Measurements from ENCODE around the gene IGF1R.

Gene IGF1R

GRCh38 chr15:98694161-98694560 lies 45.8 kb downstream of the IGF1R start:
- TF ChIP-seq POLR2A (IDR thresholded peaks at IDR 0.05; ENCODE audit: low read depth, low read length), result no peak
- no peak for DNase-seq (ENCODE audit: insufficient read length, low spot score)
- no peak for FAIRE-seq

- FAIRE-seq, result no peak
Measured at GRCh38 chr15:98698792-98699191, 50.5 kb downstream of the IGF1R start.

GRCh38 chr15:98699591-98700424 lies 51.5 kb downstream of the IGF1R start:
- FAIRE-seq (no peak), DNase-seq (ENCODE audit: insufficient read length, low spot score) (no peak)
- TF ChIP-seq POLR2A (IDR thresholded peaks at IDR 0.05; ENCODE audit: low read depth, low read length), result no peak

More at GRCh38 chr15:98698792-98699191, 50.5 kb downstream of the IGF1R start:
- DNase-seq (ENCODE audit: insufficient read length, low spot score), result no peak
- TF ChIP-seq POLR2A (IDR thresholded peaks at IDR 0.05; ENCODE audit: low read depth, low read length), result no peak

- no peak for TF ChIP-seq POLR2A (IDR thresholded peaks at IDR 0.05; ENCODE audit: low read depth, low read length)
- DNase-seq (ENCODE audit: insufficient read length, low spot score), result no peak
- no peak for FAIRE-seq
Measured at GRCh38 chr15:98700519-98700918, 52.2 kb downstream of the IGF1R start.

- no peak for TF ChIP-seq POLR2A (IDR thresholded peaks at IDR 0.05; ENCODE audit: low read depth, low read length)
- DNase-seq (ENCODE audit: insufficient read length, low spot score) (no peak), FAIRE-seq (no peak)
Measured at GRCh38 chr15:98703126-98703685, 54.9 kb downstream of the IGF1R start.

DNA sequence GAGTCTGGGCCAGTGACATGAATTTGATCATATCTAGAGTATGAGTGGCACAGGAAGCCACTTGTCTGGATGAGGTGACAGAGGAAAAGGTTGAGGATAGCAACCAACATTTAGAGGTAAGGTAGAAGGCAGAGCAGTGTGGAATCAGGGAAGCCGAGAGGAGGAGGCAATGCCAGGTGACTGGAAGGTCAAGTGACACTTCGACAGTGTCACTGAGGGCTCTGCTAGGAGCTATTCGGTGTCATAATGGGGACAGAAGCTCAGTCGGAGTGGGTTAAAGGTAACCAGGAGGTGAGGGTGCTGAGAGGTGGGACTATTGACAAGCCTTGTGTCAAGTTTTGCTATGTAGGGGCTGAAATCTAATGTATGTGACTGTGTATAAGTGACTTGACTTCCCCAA lies 56.7 kb downstream of the IGF1R start:
- TF ChIP-seq POLR2A (IDR thresholded peaks at IDR 0.05; ENCODE audit: low read depth, low read length), result no peak
- FAIRE-seq, result no peak
- DNase-seq (ENCODE audit: insufficient read length, low spot score), result no peak

- no peak for TF ChIP-seq POLR2A (IDR thresholded peaks at IDR 0.05; ENCODE audit: low read depth, low read length)
- DNase-seq (ENCODE audit: insufficient read length, low spot score), result no peak
- FAIRE-seq, result no peak
Measured at GRCh38 chr15:98706387-98706786, 58.0 kb downstream of the IGF1R start.

- TF ChIP-seq POLR2A (IDR thresholded peaks at IDR 0.05; ENCODE audit: low read depth, low read length), result no peak
- DNase-seq (ENCODE audit: insufficient read length, low spot score) (no peak), FAIRE-seq (no peak)
Measured at GRCh38 chr15:98706986-98707385, 58.6 kb downstream of the IGF1R start.

DNA sequence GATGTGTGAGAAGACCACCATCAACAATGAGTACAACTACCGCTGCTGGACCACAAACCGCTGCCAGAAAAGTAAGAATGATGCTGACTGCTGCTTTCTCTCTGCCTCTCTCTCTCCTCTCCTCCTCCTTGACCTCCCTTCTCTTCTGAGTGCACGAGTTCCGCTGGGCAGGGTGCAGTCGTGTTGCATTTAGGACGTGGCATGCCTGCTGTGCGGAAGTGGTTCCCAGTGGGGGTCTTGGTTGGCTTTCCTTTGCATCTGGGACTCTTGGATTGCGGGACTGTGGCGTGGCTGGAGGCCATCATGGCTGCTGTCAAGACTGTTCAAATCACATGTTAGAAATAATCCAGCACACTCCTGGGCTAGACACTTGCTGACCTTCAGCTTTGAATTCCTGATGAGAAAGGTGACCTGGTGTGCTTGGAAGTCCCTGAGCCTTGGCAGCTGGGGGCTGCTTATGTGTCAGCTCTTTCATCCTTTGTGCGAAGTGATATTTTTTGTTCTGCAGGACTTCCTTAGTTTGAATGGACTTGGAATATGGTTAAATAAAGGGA lies 59.8 kb downstream of the IGF1R start:
- no peak for DNase-seq (ENCODE audit: insufficient read length, low spot score)
- TF ChIP-seq POLR2A (IDR thresholded peaks at IDR 0.05; ENCODE audit: low read depth, low read length), result no peak
- no peak for FAIRE-seq

GRCh38 chr15:98711810-98712209 lies 63.5 kb downstream of the IGF1R start:
- no peak for FAIRE-seq
- no peak for DNase-seq (ENCODE audit: insufficient read length, low spot score)
- no peak for TF ChIP-seq POLR2A (IDR thresholded peaks at IDR 0.05; ENCODE audit: low read depth, low read length)

DNA sequence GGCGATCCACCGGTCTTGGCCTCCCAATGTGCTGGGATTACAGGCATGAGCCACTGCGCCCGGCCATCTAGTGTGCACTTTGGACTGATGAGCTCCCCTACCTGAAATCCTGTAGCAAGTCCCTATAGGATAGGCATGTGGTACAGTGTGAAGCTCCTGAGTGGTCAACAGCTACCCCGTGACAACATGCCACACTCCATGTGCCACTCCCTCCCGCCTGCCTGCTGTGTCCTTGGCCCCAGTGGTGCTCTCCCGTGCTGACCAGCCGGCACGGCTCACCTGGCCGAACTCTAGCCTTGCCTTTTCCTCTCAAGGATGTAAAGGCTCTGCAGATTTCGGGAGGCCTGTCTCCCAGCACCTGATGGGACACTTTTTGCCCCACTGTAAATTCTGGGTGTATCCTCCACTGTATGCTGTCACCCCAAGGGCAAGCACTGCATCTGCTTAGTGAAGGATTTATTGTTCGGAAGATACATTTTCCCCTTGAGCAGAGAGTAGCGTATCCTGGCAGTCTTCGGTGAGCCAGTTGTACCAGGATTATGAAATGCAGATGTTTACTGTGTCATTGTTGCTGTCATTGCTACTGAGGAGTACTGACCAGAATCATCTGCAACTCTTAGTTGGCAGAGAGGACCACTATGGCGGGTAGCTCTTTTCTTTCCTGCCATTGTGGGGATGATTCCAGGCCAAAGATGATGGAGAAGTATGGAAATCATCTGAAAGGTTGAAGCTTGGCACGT lies 64.7 kb downstream of the IGF1R start:
- FAIRE-seq (no peak), DNase-seq (ENCODE audit: insufficient read length, low spot score) (no peak)
- no peak for TF ChIP-seq POLR2A (IDR thresholded peaks at IDR 0.05; ENCODE audit: low read depth, low read length)

- DNase-seq (ENCODE audit: insufficient read length, low spot score), result no peak
- no peak for TF ChIP-seq POLR2A (IDR thresholded peaks at IDR 0.05; ENCODE audit: low read depth, low read length)
- no peak for FAIRE-seq
Measured at GRCh38 chr15:98713585-98714001, 65.3 kb downstream of the IGF1R start.

DNA sequence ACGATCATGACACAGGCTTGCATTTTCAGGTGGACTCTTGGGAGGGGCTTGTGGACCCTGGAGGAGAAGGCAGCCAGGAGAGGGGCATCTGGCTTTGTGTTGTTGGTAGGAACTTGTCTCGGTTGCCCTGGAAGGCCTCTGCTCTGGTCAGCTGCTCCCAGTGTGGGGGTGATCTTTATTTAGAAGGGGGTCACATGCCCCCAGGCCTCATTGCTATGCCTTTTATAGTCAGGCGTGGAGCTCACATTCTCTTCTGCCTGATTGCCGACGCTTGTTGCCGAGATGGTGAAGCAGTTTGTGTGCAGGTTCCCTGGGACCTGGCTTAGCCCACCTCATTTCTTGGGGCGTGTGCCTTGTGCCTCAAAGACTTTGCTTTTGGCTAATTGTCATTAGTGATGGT lies 66.6 kb downstream of the IGF1R start:
- DNase-seq (ENCODE audit: insufficient read length, low spot score), result no peak
- FAIRE-seq, result no peak
- no peak for TF ChIP-seq POLR2A (IDR thresholded peaks at IDR 0.05; ENCODE audit: low read depth, low read length)

- DNase-seq (ENCODE audit: insufficient read length, low spot score) (no peak), FAIRE-seq (no peak)
- no peak for TF ChIP-seq POLR2A (IDR thresholded peaks at IDR 0.05; ENCODE audit: low read depth, low read length)
Measured at GRCh38 chr15:98715401-98715800, 67.1 kb downstream of the IGF1R start.

All from H54 (cell line).